ENCODE results near the gene NFKBIA. TPM values are rescaled to one million over a fixed set of nuclear protein-coding genes. Genes with fewer than 3 reads are reported as not detected.

The NFKBIA gene
- total RNA-seq, 1 experiment from 2014 or later: 64.3 TPM

DNA sequence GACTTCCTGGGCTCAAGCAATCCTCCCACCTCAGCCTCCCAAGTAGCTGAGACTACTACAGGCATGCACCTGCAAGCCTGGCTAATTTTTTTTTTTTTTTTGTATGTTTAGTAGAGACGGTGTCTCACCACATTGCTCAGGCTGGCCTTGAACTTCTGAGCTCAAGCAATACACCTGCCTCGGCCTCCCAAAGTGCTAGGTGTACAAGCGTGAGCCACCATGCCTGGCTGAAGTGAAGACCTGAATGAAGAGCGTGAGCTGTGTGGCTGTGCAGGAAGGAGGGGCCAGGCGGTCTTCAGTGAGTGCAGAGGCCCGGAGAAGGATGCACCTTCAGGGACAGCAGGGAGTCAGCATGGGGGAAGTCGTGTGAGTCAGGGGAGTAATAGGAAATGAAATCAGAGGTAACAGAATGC lies 14.9 kb upstream of the NFKBIA start:
- no peak for DNase-seq
- Histone ChIP-seq H3K36me3 (replicated peaks; ENCODE audit: control insufficient read depth, insufficient read depth, low read length) (no peaks in the 10 kb centered on the region), H3K4me3 (ENCODE audit: insufficient read depth, low read depth, low read length) (no peak overlapping the region), H3K27me3 (ENCODE audit: control insufficient read depth, insufficient read depth, low read length) (no peaks in the 10 kb centered on the region)

DNA sequence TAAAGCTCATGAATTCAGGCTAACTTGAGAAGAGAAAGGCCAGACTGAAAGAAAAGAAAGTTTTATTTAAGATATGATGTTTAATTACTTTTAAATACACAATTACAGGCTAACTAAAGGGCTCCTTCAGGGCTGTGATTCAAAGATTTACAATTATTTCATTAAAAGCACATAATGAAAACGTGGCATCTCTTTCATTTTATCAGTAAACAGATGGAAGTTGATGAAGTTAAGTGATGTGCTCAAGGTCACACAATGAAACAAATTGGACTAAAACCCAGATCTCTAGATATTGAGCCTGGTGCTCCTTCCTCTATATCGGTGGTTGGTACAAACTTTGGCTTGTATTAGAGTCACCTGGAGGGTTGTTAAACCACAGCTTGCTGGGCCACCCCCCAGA lies 13.5 kb upstream of the NFKBIA start:
- Histone ChIP-seq H3K36me3 (replicated peaks; ENCODE audit: control insufficient read depth, insufficient read depth, low read length) (no peaks in the 10 kb centered on the region), H3K4me3 (ENCODE audit: insufficient read depth, low read depth, low read length) (no peak overlapping the region), H3K27me3 (ENCODE audit: control insufficient read depth, insufficient read depth, low read length) (no peaks in the 10 kb centered on the region)
- DNase-seq: no peak

DNA sequence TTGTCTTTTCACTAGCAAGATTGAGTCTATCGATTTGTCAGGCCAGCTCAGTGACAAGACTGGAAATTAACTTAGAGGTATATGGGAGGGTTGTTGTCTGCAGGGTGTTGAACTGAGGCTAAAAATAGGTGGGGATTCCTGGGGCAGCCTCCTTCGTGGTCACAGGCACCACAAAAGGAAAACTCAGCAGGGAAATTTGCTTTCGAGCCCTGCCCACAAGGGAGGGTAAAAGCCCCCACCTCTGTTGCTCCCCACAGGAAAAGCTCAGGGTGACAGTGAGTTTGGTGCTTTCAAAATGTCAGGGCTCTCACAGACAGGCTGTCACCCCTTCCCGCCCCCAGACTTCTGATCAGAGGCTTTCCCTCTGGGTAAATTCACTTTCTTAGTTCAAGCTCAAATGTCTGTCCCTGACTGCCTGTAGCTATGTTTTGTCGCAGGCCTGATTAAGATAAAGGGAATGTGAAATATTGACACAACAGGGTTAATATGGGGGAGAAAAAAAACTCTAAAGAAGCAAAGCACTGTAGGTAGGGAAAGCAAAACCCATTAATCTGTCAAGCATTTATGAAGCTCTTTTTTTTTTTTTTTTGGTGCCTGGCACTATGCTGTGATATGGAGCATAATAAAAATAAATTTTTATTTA lies 11.7 kb upstream of the NFKBIA start:
- H3K36me3 ChIP-seq (replicated peaks; ENCODE audit: control insufficient read depth, insufficient read depth, low read length): no peaks in the 10 kb centered on the region
- no peak for DNase-seq
- no peak overlapping the region for H3K4me3 ChIP-seq (ENCODE audit: insufficient read depth, low read depth, low read length)
- H3K27me3 ChIP-seq (ENCODE audit: control insufficient read depth, insufficient read depth, low read length): no peaks in the 10 kb centered on the region

DNA sequence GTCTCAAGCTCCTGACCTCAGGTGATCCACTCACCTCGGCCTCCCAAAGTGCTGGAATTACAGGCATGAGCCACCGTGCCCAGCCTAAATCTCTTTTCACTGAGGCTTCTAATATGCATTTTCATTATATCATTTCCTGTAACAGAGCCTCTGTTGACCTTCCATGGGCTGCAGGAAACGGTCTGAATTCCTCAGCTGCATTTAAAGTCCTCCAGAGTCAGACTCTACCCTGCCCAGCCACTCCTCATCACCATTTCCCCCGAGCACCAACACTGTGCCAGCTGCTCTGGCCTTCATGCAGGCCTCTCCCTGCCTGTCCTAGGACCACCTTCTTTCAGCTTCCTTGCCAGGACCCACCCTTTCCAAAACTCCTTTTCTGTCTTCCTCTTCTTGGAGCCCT lies 9.8 kb upstream of the NFKBIA start:
- no peak for DNase-seq
- H3K36me3 ChIP-seq (replicated peaks; ENCODE audit: control insufficient read depth, insufficient read depth, low read length): no peaks in the 10 kb centered on the region
- H3K4me3 ChIP-seq (ENCODE audit: insufficient read depth, low read depth, low read length): no peak overlapping the region
- no peaks in the 10 kb centered on the region for H3K27me3 ChIP-seq (ENCODE audit: control insufficient read depth, insufficient read depth, low read length)

DNA sequence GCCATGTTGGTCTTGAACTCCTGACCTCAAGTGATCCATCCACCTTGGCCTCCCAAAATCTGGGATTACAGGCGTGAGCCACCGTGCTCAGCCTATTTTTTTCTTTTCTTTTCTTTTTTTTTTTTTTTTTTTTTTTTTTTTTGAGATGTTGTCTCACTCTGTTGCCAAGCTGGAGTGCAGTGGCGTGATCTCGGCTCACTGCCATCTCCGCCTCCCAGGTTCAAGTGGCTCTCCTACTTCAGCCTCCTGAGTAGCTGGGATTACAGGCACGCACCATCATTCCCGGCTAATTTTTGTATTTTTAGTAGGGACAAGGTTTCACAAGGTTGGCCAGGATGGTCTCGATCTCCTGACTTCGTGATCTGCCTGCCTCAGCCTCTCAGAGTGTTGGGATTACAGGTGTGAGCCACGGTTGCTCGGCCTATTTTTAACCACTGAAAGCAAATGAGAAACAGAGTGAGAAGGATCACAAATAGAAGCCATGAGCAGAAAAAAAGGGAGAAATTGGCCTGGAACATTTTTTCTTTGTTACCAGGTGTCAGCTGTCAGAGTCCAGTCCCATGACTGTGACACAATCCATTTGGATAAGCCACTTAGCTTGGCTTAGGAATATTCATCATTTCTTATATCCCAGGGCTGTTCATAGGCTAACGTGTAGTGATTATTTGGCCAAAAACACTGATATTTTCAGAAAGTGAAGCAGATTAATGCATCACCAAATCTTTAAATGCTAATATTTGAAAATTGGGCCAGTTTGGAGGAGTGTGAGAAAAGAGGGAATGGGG lies 7.9 kb upstream of the NFKBIA start:
- no peaks in the 10 kb centered on the region for H3K27me3 ChIP-seq (ENCODE audit: control insufficient read depth, insufficient read depth, low read length)
- no peaks in the 10 kb centered on the region for H3K36me3 ChIP-seq (replicated peaks; ENCODE audit: control insufficient read depth, insufficient read depth, low read length)
- DNase-seq: no peak
- no peak overlapping the region for H3K4me3 ChIP-seq (ENCODE audit: insufficient read depth, low read depth, low read length)

DNA sequence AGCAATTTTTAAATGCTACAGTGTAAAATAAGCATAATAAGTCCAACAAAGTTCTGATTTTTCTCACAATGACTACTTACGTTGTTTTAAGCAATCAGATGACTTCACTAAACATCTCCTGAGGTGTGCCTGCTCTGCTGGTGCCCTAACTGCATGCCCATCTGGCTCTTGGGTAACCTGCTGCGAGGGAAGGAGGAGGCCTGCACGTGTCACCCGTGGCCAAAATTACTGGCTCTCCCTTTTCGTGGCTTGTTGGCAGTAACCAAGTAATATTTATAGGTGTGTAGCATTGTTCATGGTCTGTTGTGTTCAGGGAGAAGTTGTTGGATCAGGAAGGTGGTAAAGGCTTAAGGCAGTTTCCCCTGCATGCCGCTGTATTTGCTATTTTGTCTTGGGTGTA lies 6.3 kb upstream of the NFKBIA start:
- Histone ChIP-seq H3K36me3 (replicated peaks; ENCODE audit: control insufficient read depth, insufficient read depth, low read length) (no peaks in the 10 kb centered on the region), H3K4me3 (ENCODE audit: insufficient read depth, low read depth, low read length) (no peak overlapping the region), H3K27me3 (ENCODE audit: control insufficient read depth, insufficient read depth, low read length) (no peaks in the 10 kb centered on the region; the same call in 1 of the 2 replicates)
- DNase-seq: no peak

DNA sequence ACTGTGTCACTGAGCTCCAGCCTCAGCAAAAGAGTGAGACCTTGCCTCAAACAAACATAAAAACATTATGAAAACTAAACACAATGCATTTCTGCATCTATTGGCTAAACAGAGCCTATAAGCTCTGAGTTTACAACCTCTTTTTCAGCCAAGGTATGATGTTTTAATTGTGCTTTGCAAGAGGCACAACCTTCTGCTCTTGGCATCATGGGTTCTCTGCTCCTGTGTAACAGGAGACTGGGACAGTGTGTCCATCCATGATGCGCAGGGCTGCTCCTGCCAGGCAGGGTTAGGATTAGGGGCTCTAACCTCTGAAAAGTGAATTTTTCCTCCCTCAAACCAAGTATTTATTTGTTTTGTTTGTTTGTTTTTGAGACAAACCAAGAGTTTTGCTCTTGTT lies 5.0 kb upstream of the NFKBIA start:
- no peaks in the 10 kb centered on the region for H3K36me3 ChIP-seq (replicated peaks; ENCODE audit: control insufficient read depth, insufficient read depth, low read length)
- no peak for DNase-seq
- H3K4me3 ChIP-seq (ENCODE audit: insufficient read depth, low read depth, low read length): no peak overlapping the region
- H3K27me3 ChIP-seq (ENCODE audit: control insufficient read depth, insufficient read depth, low read length): no peaks in the 10 kb centered on the region; the same call in 1 of the 2 replicates

DNA sequence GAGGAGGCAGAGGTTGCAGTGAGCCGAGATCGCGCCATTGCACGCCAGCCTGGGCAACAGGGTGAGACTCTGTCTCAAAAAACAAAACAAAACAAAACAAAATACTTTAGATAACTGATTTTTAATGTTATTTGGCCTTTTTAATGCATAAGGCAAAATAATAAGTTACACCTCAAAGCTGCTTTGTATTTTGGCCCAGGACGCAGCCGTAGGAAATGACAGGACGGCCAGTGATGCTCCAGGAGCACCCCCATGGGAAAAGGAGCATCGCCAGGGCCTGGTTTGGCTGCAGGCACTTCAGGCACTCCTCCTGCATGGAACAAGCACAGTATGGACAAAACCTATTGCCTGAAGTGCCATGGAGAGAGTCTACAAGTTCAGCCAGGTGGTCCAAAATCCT lies 3.5 kb upstream of the NFKBIA start:
- Histone ChIP-seq H3K27me3 (ENCODE audit: control insufficient read depth, insufficient read depth, low read length) (no peaks in the 10 kb centered on the region; the same call in 1 of the 2 replicates), H3K36me3 (replicated peaks; ENCODE audit: control insufficient read depth, insufficient read depth, low read length) (peaks cover 3% of the 10 kb centered on the region), H3K4me3 (ENCODE audit: insufficient read depth, low read depth, low read length) (no peak overlapping the region)
- DNase-seq: no peak

DNA sequence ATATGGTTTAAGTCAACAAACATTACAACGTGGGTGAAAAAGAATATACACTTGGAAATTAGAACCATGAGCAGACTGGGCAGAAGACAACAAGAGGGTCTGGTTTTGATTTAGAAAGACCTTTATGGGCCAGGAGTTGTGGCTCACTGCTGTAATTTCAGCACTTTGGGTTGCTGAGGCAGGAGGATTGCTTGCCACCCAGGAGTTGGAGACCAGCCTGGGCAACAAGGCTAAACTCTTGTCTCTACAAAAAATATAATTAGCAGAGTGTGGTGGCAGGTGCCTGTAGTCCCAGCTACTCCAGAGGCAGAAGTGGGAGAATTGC lies 2.7 kb upstream of the NFKBIA start:
- no peaks in the 10 kb centered on the region; the same call in 1 of the 2 replicates for H3K27me3 ChIP-seq (ENCODE audit: control insufficient read depth, insufficient read depth, low read length)
- H3K4me3 ChIP-seq (ENCODE audit: insufficient read depth, low read depth, low read length): no peak overlapping the region
- H3K36me3 ChIP-seq (replicated peaks; ENCODE audit: control insufficient read depth, insufficient read depth, low read length): peaks cover 10% of the 10 kb centered on the region
- DNase-seq: no peak

DNA sequence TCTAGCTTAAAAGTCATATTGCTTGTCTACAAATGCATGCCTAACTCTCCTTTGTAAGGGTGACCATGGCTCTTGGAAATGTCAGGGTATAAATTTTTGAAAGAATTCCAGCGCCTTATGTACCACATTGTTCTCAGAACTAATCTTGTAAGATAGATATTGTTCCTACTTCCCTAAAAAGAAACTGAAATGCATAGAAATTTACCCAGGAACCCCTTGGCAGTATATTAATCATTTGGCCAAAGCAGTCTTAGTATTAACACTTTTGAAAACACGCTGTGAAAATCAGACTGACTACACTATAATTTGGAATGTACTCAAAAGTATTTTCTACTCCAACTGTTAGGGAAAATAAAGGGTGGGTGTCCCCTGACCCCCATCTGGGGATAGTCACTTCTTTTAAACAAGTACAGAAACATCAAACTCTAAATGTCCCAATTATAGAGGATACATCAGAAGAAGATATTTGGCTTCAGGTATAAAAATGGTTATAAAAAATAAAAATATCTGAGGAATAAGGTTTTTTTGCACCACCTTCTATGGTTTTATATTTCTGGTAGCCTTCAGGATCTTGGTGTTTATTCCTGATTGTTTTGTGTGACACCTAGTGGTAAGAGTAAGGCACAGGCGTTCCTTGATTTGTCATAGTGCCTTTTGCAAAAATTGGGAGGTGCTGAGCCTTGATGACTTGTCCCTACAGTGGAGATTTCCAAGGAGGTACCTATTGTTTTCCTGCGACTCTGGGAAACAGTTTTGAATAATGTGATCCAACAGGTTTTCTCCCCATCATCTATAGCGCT lies 2.2 kb upstream of the NFKBIA start:
- H3K36me3 ChIP-seq (replicated peaks; ENCODE audit: control insufficient read depth, insufficient read depth, low read length): peaks cover 14% of the 10 kb centered on the region
- no peak overlapping the region for H3K4me3 ChIP-seq (ENCODE audit: insufficient read depth, low read depth, low read length)
- DNase-seq: no peak
- H3K27me3 ChIP-seq (ENCODE audit: control insufficient read depth, insufficient read depth, low read length): no peaks in the 10 kb centered on the region; the same call in 1 of the 2 replicates

DNA sequence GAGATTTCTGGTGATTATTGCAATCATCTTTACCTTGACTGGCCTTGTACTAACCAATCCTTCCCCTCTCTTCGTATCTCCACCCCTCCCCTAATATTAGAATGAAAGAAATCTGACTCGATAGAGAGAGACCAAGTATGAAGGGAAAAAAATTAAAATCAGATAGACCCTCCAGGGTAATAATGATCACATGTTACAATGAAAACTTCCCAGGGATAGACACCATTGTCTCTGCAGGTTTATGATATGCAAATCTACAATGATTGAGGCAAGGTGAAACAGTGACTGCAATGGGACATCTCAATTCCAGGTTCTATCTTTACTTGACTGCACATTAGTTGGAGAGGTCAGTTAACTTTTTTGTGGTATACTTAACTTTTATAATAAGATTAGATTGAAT lies 1.5 kb upstream of the NFKBIA start:
- peaks cover 17% of the 10 kb centered on the region for H3K36me3 ChIP-seq (replicated peaks; ENCODE audit: control insufficient read depth, insufficient read depth, low read length)
- no peak for DNase-seq
- no peaks in the 10 kb centered on the region; the same call in 1 of the 2 replicates for H3K27me3 ChIP-seq (ENCODE audit: control insufficient read depth, insufficient read depth, low read length)
- no peak overlapping the region; the same call in 1 of the 2 replicates for H3K4me3 ChIP-seq (ENCODE audit: insufficient read depth, low read depth, low read length)

DNA sequence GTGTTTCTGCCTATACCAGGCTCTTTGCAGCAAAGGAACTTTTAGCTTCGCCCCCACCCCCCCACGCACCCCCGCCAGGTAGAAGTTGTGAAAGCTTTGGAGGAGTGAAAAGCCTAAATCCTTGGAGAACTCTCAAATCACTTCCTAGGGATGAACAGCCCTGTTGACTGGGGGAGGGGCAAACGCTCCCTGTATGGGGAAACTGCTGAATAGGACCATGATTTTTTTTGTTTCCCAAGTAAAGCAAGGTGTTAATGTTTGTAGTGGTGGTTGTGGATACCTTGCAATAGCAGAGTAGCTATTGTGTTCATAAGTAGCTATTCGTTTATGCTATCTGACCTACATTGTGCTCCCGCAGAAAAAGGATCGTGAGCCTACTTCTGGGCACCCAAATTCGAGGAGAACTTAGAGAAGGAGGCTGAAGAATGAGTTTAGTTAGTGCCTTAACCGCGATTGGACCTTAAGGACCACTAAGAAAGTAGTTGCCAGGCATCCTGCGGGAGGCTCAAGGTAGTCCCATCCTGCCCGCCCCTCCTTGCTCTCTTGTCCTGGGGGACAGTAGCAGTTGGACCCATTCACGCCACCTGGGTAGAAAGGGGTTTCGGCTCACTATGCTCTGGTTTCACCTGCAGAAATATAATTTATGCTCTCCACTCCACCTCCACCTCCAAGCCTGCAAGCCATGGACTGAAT lies 901 bp upstream of the NFKBIA start:
- Histone ChIP-seq H3K36me3 (replicated peaks; ENCODE audit: control insufficient read depth, insufficient read depth, low read length) (peaks cover 18% of the 10 kb centered on the region), H3K27me3 (ENCODE audit: control insufficient read depth, insufficient read depth, low read length) (no peaks in the 10 kb centered on the region; the same call in 1 of the 2 replicates), H3K4me3 (ENCODE audit: insufficient read depth, low read depth, low read length) (peak overlapping the region; percentile 91)
- no peak for DNase-seq

DNA sequence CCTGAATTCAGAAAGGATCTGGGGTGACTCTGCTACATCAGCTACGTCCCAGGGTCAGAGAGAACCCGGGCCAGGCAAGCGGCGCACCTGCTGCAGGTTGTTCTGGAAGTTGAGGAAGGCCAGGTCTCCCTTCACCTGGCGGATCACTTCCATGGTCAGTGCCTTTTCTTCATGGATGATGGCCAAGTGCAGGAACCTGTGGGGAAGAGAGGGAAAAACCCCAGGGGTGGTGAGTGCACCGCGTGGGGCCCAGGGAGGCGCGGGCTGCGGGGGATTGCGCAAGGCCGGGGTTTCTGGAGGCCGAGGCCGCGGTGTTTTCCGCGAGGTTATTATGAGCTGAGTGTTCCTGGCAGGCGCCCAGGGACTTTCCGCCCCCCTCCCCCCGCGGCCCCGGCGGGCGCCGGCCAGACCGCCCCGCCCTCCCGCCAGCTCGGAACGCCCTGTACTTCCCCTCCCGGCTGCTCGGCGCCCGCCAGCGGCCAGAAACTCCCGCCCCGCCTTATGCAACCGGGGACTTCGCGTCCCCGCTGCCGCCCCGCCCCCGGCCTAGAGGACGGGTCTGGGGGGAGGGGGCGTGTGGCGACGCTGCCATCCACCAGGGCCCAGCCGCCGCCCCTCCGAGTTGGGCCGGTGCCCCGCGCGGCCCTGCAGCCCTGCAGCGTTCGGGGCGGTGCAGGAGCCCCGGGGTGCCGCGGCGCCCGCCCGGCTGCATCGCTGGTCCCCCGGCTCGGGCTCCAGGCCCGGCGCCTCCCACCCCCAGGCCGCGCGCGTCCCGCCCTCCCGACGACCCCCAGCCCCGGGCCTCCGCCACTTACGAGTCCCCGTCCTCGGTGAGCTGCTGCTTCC lies 723 bp downstream of the NFKBIA start:
- peak; percentile 96 for DNase-seq
- H3K27me3 ChIP-seq (ENCODE audit: control insufficient read depth, insufficient read depth, low read length): no peaks in the 10 kb centered on the region; the same call in 1 of the 2 replicates
- H3K4me3 ChIP-seq (ENCODE audit: insufficient read depth, low read depth, low read length): peak overlapping the region; percentile 91
- peaks cover 18% of the 10 kb centered on the region for H3K36me3 ChIP-seq (replicated peaks; ENCODE audit: control insufficient read depth, insufficient read depth, low read length)

Measured in H7 (cell line).